Measurements from ENCODE around the gene INPP5B. TPM values are rescaled to one million over a fixed set of nuclear protein-coding genes. Genes with fewer than 3 reads are reported as not detected.

INPP5B gene
- total and polyA plus RNA-seq, 9 of the 15 experiments (the other 6 are each of a cell fraction or from before 2014, with no cell fraction given), result 14.1 to 28.7 (median 20.9) TPM

DNA sequence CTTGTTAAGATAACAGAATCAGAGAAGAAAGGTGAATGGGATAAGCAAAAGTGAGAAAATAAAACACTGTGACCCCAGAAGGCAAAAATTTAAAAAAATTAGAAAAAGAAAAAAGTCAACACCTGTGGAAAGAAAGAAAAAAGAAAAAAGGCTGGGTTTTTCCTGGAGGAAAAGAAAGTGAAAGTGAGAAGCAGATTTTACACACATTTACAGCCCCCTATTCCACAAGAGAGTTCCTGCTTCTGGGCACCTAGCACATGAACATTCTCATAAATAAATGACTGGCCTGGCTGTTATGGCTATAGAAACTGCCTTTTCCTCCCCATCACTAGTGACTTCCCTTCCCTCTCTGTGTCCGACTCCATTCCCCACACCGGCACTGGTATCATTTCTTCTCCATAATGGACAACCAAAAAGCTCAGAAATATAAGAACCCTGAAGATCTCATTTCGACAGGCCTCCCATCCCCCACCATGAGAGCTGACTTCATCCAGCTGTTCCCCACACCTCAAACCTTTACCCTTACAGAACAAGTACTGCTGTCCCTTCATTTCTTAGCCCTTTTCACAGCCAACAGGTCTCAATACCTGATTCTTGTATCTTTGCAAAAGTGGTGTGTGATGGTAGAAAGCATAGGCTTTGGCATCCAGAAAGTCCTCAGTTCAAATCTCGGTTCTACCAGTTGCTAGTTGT is 100.1 kb downstream of the INPP5B start:
- H3K9me1 ChIP-seq (ENCODE audit: control insufficient read depth, insufficient read depth, low read length), result no peaks in the 10 kb centered on the region
- WGBS (ENCODE audit: insufficient coverage, low coverage, missing lambda C conversion rate), result 53% methylated on average over 4 of the region's 4 CpGs
- intact Hi-C loops (cut with micrococcal nuclease), result no loop called here
- ATAC-seq (no peak), DNase-seq (ENCODE audit: extremely low read depth in 1 of 4, low spot score in 3 of 4) (no peak), FAIRE-seq (no peak)
- H3K36me3 ChIP-seq (ENCODE audit: control insufficient read depth, insufficient read depth, low read length), result peaks cover 38% of the 10 kb centered on the region; the same call in 2 of the 3 replicates
- peaks cover 52% of the 10 kb centered on the region for H3K79me2 ChIP-seq (ENCODE audit: control insufficient read depth, insufficient read depth, low read length)
- H3K4me1 ChIP-seq (replicated peaks in 1 of 2; ENCODE audit: control insufficient read depth in 2 of 2, insufficient read depth in 2 of 2, low read length in 2 of 2), result peaks cover 0 to 20% of the 10 kb centered on the region in 2 experiments; a peak in 3 of 5 replicates
- H3K4me3 ChIP-seq, result no peak overlapping the region
- CTCF ChIA-PET (ENCODE audit: low intra/inter-chr PET ratio), result no interaction called here
- no peak overlapping the region for H3K4me2 ChIP-seq (ENCODE audit: insufficient read depth, low read length)
- in situ Hi-C loops (cut with MboI), result no loop called here
- no peak overlapping the region for H3K27ac ChIP-seq (ENCODE audit: extremely low read depth, low read depth, low read length)
- no peak for TF ChIP-seq LCOR (CRISPR knock-in tag; IDR thresholded peaks at IDR 0.05)
- TF ChIP-seq ZNF512 (tag; IDR thresholded peaks at IDR 0.05), result peak; percentile 61
- TF ChIP-seq TFAM (CRISPR knock-in tag; conservative IDR thresholded peaks at IDR 0.05), result no peak
- TF ChIP-seq, protein P1, sequence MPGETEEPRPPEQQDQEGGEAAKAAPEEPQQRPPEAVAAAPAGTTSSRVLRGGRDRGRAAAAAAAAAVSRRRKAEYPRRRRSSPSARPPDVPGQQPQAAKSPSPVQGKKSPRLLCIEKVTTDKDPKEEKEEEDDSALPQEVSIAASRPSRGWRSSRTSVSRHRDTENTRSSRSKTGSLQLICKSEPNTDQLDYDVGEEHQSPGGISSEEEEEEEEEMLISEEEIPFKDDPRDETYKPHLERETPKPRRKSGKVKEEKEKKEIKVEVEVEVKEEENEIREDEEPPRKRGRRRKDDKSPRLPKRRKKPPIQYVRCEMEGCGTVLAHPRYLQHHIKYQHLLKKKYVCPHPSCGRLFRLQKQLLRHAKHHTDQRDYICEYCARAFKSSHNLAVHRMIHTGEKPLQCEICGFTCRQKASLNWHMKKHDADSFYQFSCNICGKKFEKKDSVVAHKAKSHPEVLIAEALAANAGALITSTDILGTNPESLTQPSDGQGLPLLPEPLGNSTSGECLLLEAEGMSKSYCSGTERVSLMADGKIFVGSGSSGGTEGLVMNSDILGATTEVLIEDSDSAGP (CRISPR knock-in tag; IDR thresholded peaks at IDR 0.05), result no peak
- H3K9me3 ChIP-seq (replicated peaks; ENCODE audit: control insufficient read depth, insufficient read depth, low read depth, low read length), result no peaks in the 10 kb centered on the region
- no peak overlapping the region for H2AFZ ChIP-seq (ENCODE audit: low read depth, low read length)
- H3K27me3 ChIP-seq (ENCODE audit: control insufficient read depth in 2 of 2, insufficient read depth in 2 of 2, low read length in 2 of 2), result no peaks in the 10 kb centered on the region
- H3K9ac ChIP-seq (ENCODE audit: insufficient read depth in 1 of 2, low read depth in 2 of 2, low read length in 2 of 2), result no peak overlapping the region
- H4K20me1 ChIP-seq (replicated peaks; ENCODE audit: control insufficient read depth, insufficient read depth, low read length), result 0 out of 2 replicates have a peak, but pooled peaks cover 2% of the 10 kb centered on the region
- no TSS peak for BruUV-seq (replicated peaks)
- POLR2A ChIA-PET, result interaction anchor here (1.0 to 2.8 kb wide), 2 partner anchors 9 to 13 kb away, joined by 3 to 8 read pairs; partner anchors contain the start of gene MTF1

All from K562 (cell line).